ENCODE data around the gene EFR3B.
A peak's percentile ranks its signal among the peaks of the same experiment; 100 is the strongest.
"Not testable (repeated sequence)": the region's sequence is repeated elsewhere in the genome, so short reads cannot be mapped to it uniquely, and the experiment has no call there.

Gene EFR3B

DNA sequence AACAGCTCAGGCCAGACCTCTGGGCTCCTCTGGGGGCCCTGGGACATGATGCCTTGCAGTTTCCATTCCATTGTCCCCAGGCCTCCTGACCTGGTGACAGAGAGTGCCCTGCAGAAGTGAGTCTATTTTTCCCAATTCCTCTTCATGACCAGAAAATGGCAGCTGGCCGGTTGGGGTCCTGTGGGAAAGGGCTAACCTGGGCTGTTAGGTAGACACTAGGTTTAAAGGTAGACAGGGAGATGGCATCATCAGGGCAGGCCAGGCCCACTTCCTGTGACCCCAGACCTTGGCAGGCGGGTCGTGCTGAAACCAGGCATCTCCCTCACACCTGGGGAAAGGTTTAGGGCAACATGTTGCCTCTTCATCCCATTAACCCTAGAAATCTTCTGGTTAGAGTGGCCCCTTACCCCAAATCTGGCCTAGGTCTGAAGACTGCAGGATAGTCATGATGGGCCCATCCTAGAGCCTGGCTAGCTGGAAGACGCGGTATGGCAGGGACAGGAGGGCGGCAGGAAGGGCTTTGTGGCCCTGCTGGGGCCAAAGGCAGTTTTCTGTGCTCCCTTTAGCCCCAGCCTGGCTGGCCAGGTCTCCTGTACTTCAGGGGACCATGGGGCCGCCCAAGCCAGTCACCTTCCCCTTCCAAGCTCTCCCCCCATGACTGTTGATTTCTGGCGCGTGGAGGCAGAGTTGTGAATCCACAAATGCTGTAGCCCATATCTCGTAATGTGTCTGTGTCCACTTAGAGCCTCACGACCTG is 116.4 kb downstream of the EFR3B start:
- TF ChIP-seq, protein P1, sequence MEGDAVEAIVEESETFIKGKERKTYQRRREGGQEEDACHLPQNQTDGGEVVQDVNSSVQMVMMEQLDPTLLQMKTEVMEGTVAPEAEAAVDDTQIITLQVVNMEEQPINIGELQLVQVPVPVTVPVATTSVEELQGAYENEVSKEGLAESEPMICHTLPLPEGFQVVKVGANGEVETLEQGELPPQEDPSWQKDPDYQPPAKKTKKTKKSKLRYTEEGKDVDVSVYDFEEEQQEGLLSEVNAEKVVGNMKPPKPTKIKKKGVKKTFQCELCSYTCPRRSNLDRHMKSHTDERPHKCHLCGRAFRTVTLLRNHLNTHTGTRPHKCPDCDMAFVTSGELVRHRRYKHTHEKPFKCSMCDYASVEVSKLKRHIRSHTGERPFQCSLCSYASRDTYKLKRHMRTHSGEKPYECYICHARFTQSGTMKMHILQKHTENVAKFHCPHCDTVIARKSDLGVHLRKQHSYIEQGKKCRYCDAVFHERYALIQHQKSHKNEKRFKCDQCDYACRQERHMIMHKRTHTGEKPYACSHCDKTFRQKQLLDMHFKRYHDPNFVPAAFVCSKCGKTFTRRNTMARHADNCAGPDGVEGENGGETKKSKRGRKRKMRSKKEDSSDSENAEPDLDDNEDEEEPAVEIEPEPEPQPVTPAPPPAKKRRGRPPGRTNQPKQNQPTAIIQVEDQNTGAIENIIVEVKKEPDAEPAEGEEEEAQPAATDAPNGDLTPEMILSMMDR (IDR thresholded peaks at IDR 0.05; ENCODE audit: extremely low read depth, missing control alignments) = no peak
- DNase-seq (ENCODE audit: low spot score) = no peak

- TF ChIP-seq, protein P1 (IDR thresholded peaks at IDR 0.05; ENCODE audit: extremely low read depth, missing control alignments) = no peak
- no peak for DNase-seq (ENCODE audit: low spot score)
Measured at GRCh38 chr2:25159949-25160348, 118.1 kb downstream of the EFR3B start.

DNA sequence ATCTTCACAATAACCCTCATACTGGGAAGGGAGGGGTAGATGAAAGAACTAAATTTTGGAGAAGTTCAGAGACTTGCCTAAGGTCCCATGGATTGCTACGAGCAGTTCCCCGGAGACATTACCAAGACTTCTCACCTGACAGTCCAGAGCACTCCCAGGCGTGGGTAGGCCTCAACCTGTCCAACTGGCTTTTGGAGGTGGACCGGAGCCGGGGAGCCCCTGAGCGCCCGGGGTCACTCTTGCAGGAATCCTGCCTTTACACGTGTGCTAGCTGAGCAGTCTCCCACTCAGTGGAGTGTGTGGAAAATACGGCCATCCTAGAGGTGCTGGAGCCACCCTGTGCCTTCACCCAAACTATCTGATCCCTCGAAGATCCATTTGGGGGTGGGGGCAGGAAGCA is 118.5 kb downstream of the EFR3B start:
- TF ChIP-seq, protein P1 (IDR thresholded peaks at IDR 0.05; ENCODE audit: extremely low read depth, missing control alignments) = no peak
- DNase-seq (ENCODE audit: low spot score) = no peak

GRCh38 chr2:25161055-25161781 is 119.3 kb downstream of the EFR3B start:
- peak; percentile 88 for DNase-seq (ENCODE audit: low spot score)
- TF ChIP-seq, protein P1 (IDR thresholded peaks at IDR 0.05; ENCODE audit: extremely low read depth, missing control alignments) = no peak

- not testable (repeated sequence) for DNase-seq (ENCODE audit: low spot score)
Measured at GRCh38 chr2:25162061-25162460, 120.2 kb downstream of the EFR3B start.

GRCh38 chr2:25164561-25164960 is 122.7 kb downstream of the EFR3B start:
- DNase-seq (ENCODE audit: low spot score) = no peak
- TF ChIP-seq, protein P1 (IDR thresholded peaks at IDR 0.05; ENCODE audit: extremely low read depth, missing control alignments) = no peak

DNA sequence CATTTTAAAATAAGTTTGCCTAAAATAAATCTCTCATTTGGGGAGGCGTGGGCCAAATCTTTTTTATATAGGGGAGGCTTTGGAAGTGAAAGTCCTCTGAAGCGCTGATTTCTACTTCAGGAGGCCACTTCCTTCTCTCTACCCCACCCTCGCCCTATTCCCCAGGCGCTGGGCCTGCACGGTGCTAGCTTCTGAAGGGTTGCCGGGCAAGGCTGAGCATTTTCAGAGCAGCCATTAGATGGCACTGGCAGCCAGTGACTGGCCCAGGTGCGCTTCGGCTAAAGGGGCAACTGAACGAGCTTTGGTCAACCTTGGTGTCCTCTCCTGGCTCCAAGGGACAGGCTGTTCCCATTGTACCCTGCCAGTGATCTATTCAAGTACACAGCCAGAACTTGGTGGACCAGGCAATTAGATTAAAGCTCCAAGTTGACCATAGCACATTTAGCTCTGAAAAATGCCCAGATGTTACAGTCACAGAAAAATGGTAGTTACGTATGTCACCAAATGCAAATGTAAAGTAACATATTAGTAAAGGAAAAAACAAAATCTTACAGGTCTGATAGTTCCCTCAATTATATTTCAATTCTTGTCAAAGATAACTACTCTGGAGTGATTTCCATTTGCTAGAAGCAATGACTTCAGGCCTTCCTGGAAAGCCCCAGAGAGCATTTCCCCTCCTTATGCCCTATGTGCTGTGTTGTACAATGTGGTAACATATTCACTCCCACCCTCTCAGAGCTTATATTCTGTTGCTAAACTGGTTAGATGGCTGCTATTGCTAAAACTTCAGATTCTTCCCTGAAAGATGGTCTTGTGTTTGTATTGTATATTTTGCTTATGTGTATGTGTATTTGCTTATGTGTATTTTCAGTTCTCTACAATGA is 124.4 kb downstream of the EFR3B start:
- DNase-seq (ENCODE audit: low spot score) = peak; percentile 85
- TF ChIP-seq, protein P1 (IDR thresholded peaks at IDR 0.05; ENCODE audit: extremely low read depth, missing control alignments) = peak; percentile 68

All from GM20000 (cell line).